ENCODE results near the gene TNFRSF4. TPM values are rescaled to one million over a fixed set of nuclear protein-coding genes. Genes with fewer than 3 reads are reported as not detected.

Gene TNFRSF4
- total and polyA plus RNA-seq, 2 of the 13 experiments (the other 11 are each of a cell fraction or from before 2014, with no cell fraction given): not detected

GRCh38 chr1:1232208-1232795 lies 18.3 kb upstream of the TNFRSF4 start, which contains the start of gene B3GALT6 (continued):
- TF ChIP-seq ZNF468 (CRISPR knock-in tag; IDR thresholded peaks at IDR 0.05) (no peak), ZNF703 (CRISPR knock-in tag; IDR thresholded peaks at IDR 0.05; ENCODE audit: borderline replicate concordance) (no peak), MXI1 (IDR thresholded peaks at IDR 0.05; ENCODE audit: borderline replicate concordance, low read depth, low read length) (0 out of 3 replicates have a peak, but pooled peaks have one; percentile 2), NPAS2 (CRISPR knock-in tag; IDR thresholded peaks at IDR 0.05; ENCODE audit: borderline replicate concordance) (no peak), ZNF407 (CRISPR knock-in tag; IDR thresholded peaks at IDR 0.05; ENCODE audit: not compliant biosample characterization) (no peak), EP300 (IDR thresholded peaks at IDR 0.05; ENCODE audit: low read depth in 2 of 2, low read length in 2 of 2) (no peak), EP300 (CRISPR knock-in tag; IDR thresholded peaks at IDR 0.05; ENCODE audit: borderline replicate concordance) (no peak), ZBTB7B (CRISPR knock-in tag; IDR thresholded peaks at IDR 0.05) (no peak), HDAC1 (CRISPR knock-in tag; IDR thresholded peaks at IDR 0.05) (no peak), ZBTB38 (CRISPR knock-in tag; IDR thresholded peaks at IDR 0.05) (peak; percentile 1; the same call in 1 of the 2 replicates), RFX3 (CRISPR knock-in tag; IDR thresholded peaks at IDR 0.05) (no peak), ZBTB43 (CRISPR knock-in tag; conservative IDR thresholded peaks at IDR 0.05) (no peak), ZSCAN31 (CRISPR knock-in tag; IDR thresholded peaks at IDR 0.05; ENCODE audit: low read depth) (0 out of 2 replicates have a peak, but pooled peaks have one; percentile 4), ZBTB2 (CRISPR knock-in tag; IDR thresholded peaks at IDR 0.05; ENCODE audit: low read depth) (0 out of 2 replicates have a peak, but pooled peaks have one; percentile 38), ZBTB44 (CRISPR knock-in tag; IDR thresholded peaks at IDR 0.05) (no peak)
